T follicular helper cell (primary cell): ENCODE results near the gene HIPK1.
"Not testable (repeated sequence)": the region's sequence is repeated elsewhere in the genome, so short reads cannot be mapped to it uniquely, and the experiment has no call there.

Experiments used
- DNase-seq: peaks from one replicate; pipeline ENCODE4 v3.0.0-alpha.2; 2020; ENCODE audit warnings: low read depth

The HIPK1 gene

GRCh38 chr1:113945329-113945728, 16.2 kb downstream of the HIPK1 start:
- no peak for DNase-seq

- no peak for DNase-seq
Measured at GRCh38 chr1:113946112-113946511, 17.0 kb downstream of the HIPK1 start.

- DNase-seq: no peak
Measured at GRCh38 chr1:113946678-113947387, 17.7 kb downstream of the HIPK1 start.

GRCh38 chr1:113947388-113948107, 18.4 kb downstream of the HIPK1 start:
- no peak for DNase-seq

GRCh38 chr1:113948151-113948550, 19.0 kb downstream of the HIPK1 start:
- not testable (repeated sequence) for DNase-seq

GRCh38 chr1:113949007-113949406, 19.9 kb downstream of the HIPK1 start:
- DNase-seq: no peak

GRCh38 chr1:113950908-113951307, 21.8 kb downstream of the HIPK1 start:
- DNase-seq: no peak

- DNase-seq: no peak
Measured at GRCh38 chr1:113951719-113952118, 22.6 kb downstream of the HIPK1 start.

- no peak for DNase-seq
Measured at GRCh38 chr1:113957984-113958383, 28.9 kb downstream of the HIPK1 start.

- no peak for DNase-seq
Measured at GRCh38 chr1:113958691-113959090, 29.6 kb downstream of the HIPK1 start.

- DNase-seq: no peak
Measured at GRCh38 chr1:113963281-113963906, 34.3 kb downstream of the HIPK1 start.

- no peak for DNase-seq
Measured at GRCh38 chr1:113965703-113966412, 36.7 kb downstream of the HIPK1 start.

GRCh38 chr1:113972954-113973353, 43.8 kb downstream of the HIPK1 start:
- DNase-seq: no peak

GRCh38 chr1:113975211-113975895, 46.2 kb downstream of the HIPK1 start:
- DNase-seq: no peak

GRCh38 chr1:113976609-113977278, 47.6 kb downstream of the HIPK1 start:
- no peak for DNase-seq

- no peak for DNase-seq
Measured at GRCh38 chr1:113977906-113978305, 48.8 kb downstream of the HIPK1 start.

GRCh38 chr1:113978863-113979702, 50.0 kb downstream of the HIPK1 start, which contains the start of gene OLFML3:
Gene OLFML3 (plus strand): TSS chr1:113979474. CDS start chr1:113979517, 43 bp downstream.
- DNase-seq: peak; percentile 21

- no peak for DNase-seq
Measured at GRCh38 chr1:113980110-113980509, 51.0 kb downstream of the HIPK1 start.

GRCh38 chr1:113981962-113982931, 53.1 kb downstream of the HIPK1 start:
- no peak for DNase-seq
